SK-N-SH treated with all-trans-retinoic acid at 6 μM for 48 hours (cell line): Measurements from ENCODE around the gene NPY1R.

Source experiments
- ATAC-seq: fragments of 200-7000 bp; cut with Tn5 transposase; 3 replicates; pipeline ENCODE4 v1.9.1; 2020; ENCODE audit warnings: mild to moderate bottlenecking, moderate library complexity
- ARNTL ChIP-seq: fragments of 450-650 bp; formaldehyde crosslinking; IDR thresholded peaks from 2 replicates; pipeline ENCODE4 v1.5.0; 2020; ENCODE audit warnings: low read depth, mild to moderate bottlenecking, moderate library complexity, borderline replicate concordance
- BACH2 ChIP-seq: fragments of 250-450 bp; sonication (Bioruptor Pico); IDR thresholded peaks from 2 replicates; pipeline ENCODE4 v1.9.0; 2021; ENCODE audit warnings: mild to moderate bottlenecking, borderline replicate concordance
- CREB5 ChIP-seq: fragments of 250-450 bp; sonication (Bioruptor Pico); IDR thresholded peaks from 2 replicates; pipeline ENCODE4 v1.5.1; 2020; ENCODE audit warnings: low read depth, mild to moderate bottlenecking, moderate library complexity
- CSDC2 ChIP-seq: fragments of 250-450 bp; sonication (Bioruptor Pico); IDR thresholded peaks from 2 replicates; pipeline ENCODE4 v1.5.0; 2020; ENCODE audit warnings: mild to moderate bottlenecking, moderate library complexity
- ESRRG ChIP-seq: fragments of 250-450 bp; sonication (Bioruptor Pico); IDR thresholded peaks from 2 replicates; pipeline ENCODE4 v1.6.1; 2021; ENCODE audit warnings: mild to moderate bottlenecking
- GLIS3 ChIP-seq: fragments of 250-450 bp; sonication (Bioruptor Pico); IDR thresholded peaks from 2 replicates; pipeline ENCODE4 v1.5.0; 2020; ENCODE audit warnings: mild to moderate bottlenecking, moderate library complexity
- ISL1 ChIP-seq: fragments of 250-450 bp; sonication (Bioruptor Pico); IDR thresholded peaks from 2 replicates; pipeline ENCODE4 v2.1.2; 2022; ENCODE audit warnings: mild to moderate bottlenecking, moderate library complexity
- OSR1 ChIP-seq: fragments of 250-450 bp; sonication (Bioruptor Pico); IDR thresholded peaks from 2 replicates; pipeline ENCODE4 v1.8.0; 2022; ENCODE audit warnings: moderate library complexity, mild to moderate bottlenecking, inconsistent platforms
- PATZ1 ChIP-seq: fragments of 250-450 bp; sonication (Bioruptor Pico); IDR thresholded peaks from 2 replicates; pipeline ENCODE4 v1.8.0; 2020; ENCODE audit warnings: mild to moderate bottlenecking, moderate library complexity, borderline replicate concordance
- POU6F1 ChIP-seq: fragments of 250-450 bp; sonication (Bioruptor Pico); IDR thresholded peaks from 2 replicates; pipeline ENCODE4 v1.8.0; 2021; ENCODE audit warnings: low read depth, mild to moderate bottlenecking, moderate library complexity, borderline replicate concordance
- PPARA ChIP-seq: fragments of 250-450 bp; sonication (Bioruptor Pico); IDR thresholded peaks from 2 replicates; pipeline ENCODE4 v1.5.0; 2020; ENCODE audit warnings: mild to moderate bottlenecking, borderline replicate concordance
- RARB ChIP-seq: fragments of 250-450 bp; sonication (Bioruptor Pico); IDR thresholded peaks from 2 replicates; pipeline ENCODE4 v1.8.0; 2021; ENCODE audit warnings: mild to moderate bottlenecking, moderate library complexity
- SNAI2 ChIP-seq: fragments of 250-450 bp; sonication (Bioruptor Pico); IDR thresholded peaks from 2 replicates; pipeline ENCODE4 v1.5.0; 2020; ENCODE audit warnings: mild to moderate bottlenecking, moderate library complexity
- TCF4 ChIP-seq: fragments of 250-450 bp; sonication (Bioruptor Pico); IDR thresholded peaks from 2 replicates; pipeline ENCODE4 v1.8.0; 2021; ENCODE audit warnings: mild to moderate bottlenecking, moderate library complexity, borderline replicate concordance
- TOX ChIP-seq: fragments of 250-450 bp; sonication (Bioruptor Pico); IDR thresholded peaks from 2 replicates; pipeline ENCODE4 v1.8.0; 2021; ENCODE audit warnings: mild to moderate bottlenecking, moderate library complexity, borderline replicate concordance
- TSHZ2 ChIP-seq: fragments of 250-450 bp; sonication (Bioruptor Pico); IDR thresholded peaks from 2 replicates; pipeline ENCODE4 v1.5.0; 2020; ENCODE audit warnings: mild to moderate bottlenecking, moderate library complexity
- ZC3H10 ChIP-seq: fragments of 250-450 bp; sonication (Bioruptor Pico); IDR thresholded peaks from 2 replicates; pipeline ENCODE4 v1.5.1; 2021; ENCODE audit warnings: mild to moderate bottlenecking, moderate library complexity
- ZFP3 ChIP-seq: fragments of 250-450 bp; sonication (Bioruptor Pico); IDR thresholded peaks from 2 replicates; pipeline ENCODE4 v1.5.0; 2020; ENCODE audit warnings: mild to moderate bottlenecking, moderate library complexity
- ZFP30 ChIP-seq: fragments of 450-650 bp; formaldehyde crosslinking; IDR thresholded peaks from 2 replicates; pipeline ENCODE4 v1.5.0; 2022; ENCODE audit warnings: mild to moderate bottlenecking, moderate library complexity
- ZNF565 ChIP-seq: fragments of 450-650 bp; formaldehyde crosslinking; conservative IDR thresholded peaks from 2 replicates; pipeline ENCODE4 v1.5.0; 2020; ENCODE audit warnings: low read depth, mild to moderate bottlenecking, moderate library complexity
- ZNF70 ChIP-seq: fragments of 450-650 bp; formaldehyde crosslinking; IDR thresholded peaks from 2 replicates; pipeline ENCODE4 v1.5.0; 2020; ENCODE audit warnings: mild to moderate bottlenecking, moderate library complexity
- ZNF8 ChIP-seq: fragments of 450-650 bp; formaldehyde crosslinking; IDR thresholded peaks from 2 replicates; pipeline ENCODE4 v1.5.0; 2020; ENCODE audit warnings: mild to moderate bottlenecking, moderate library complexity

The NPY1R gene

GRCh38 chr4:163317110-163317509 lies 15.3 kb downstream of the NPY1R start:
- TF ChIP-seq ZNF565 (CRISPR knock-in tag) (no peak), ZNF70 (CRISPR knock-in tag) (no peak), CREB5 (CRISPR knock-in tag) (no peak), POU6F1 (CRISPR knock-in tag) (no peak), SNAI2 (CRISPR knock-in tag) (no peak), BACH2 (CRISPR knock-in tag) (no peak)
- no peak for ATAC-seq

- no peak for TF ChIP-seq ZFP3
- TF ChIP-seq ESRRG (CRISPR knock-in tag), result no peak
- TF ChIP-seq TOX (CRISPR knock-in tag), result no peak
- no peak for TF ChIP-seq PPARA (CRISPR knock-in tag)
- no peak for TF ChIP-seq ZC3H10
- no peak for TF ChIP-seq ZNF565 (CRISPR knock-in tag)
- TF ChIP-seq ZNF8, result no peak
- no peak for ATAC-seq
Measured at GRCh38 chr4:163309466-163309865, 22.9 kb downstream of the NPY1R start.

GRCh38 chr4:163303069-163303468 lies 29.3 kb downstream of the NPY1R start:
- no peak for ATAC-seq
- no peak for TF ChIP-seq PPARA (CRISPR knock-in tag)
- TF ChIP-seq, all 23 proteins: peak for 0

- ATAC-seq, result no peak
- TF ChIP-seq ZNF8, result no peak
- TF ChIP-seq GLIS3, result no peak
- TF ChIP-seq PPARA (CRISPR knock-in tag), result no peak
- no peak for TF ChIP-seq TCF4 (CRISPR knock-in tag)
- no peak for TF ChIP-seq ZNF565 (CRISPR knock-in tag)
- TF ChIP-seq OSR1, result no peak
- no peak for TF ChIP-seq ISL1 (CRISPR knock-in tag)
- TF ChIP-seq RARB, result no peak
- no peak for TF ChIP-seq PATZ1 (CRISPR knock-in tag)
- TF ChIP-seq ZFP3, result no peak
- TF ChIP-seq ARNTL (CRISPR knock-in tag), result no peak
- TF ChIP-seq POU6F1 (CRISPR knock-in tag), result no peak
- no peak for TF ChIP-seq ZC3H10
- no peak for TF ChIP-seq CSDC2 (CRISPR knock-in tag)
- TF ChIP-seq TOX (CRISPR knock-in tag), result no peak
- TF ChIP-seq SNAI2 (CRISPR knock-in tag), result no peak
- TF ChIP-seq CREB5 (CRISPR knock-in tag), result no peak
Measured at GRCh38 chr4:163300445-163300844, 32.0 kb downstream of the NPY1R start.

- ATAC-seq, result no peak
- TF ChIP-seq BACH2 (CRISPR knock-in tag), result no peak
- TF ChIP-seq RARB, result no peak
- TF ChIP-seq ESRRG (CRISPR knock-in tag), result no peak
- no peak for TF ChIP-seq TCF4 (CRISPR knock-in tag)
- TF ChIP-seq ZNF70 (CRISPR knock-in tag), result no peak
- TF ChIP-seq ZFP30 (CRISPR knock-in tag), result no peak
- TF ChIP-seq GLIS3, result no peak
- no peak for TF ChIP-seq ZC3H10
- TF ChIP-seq POU6F1 (CRISPR knock-in tag), result no peak
- no peak for TF ChIP-seq ZNF565 (CRISPR knock-in tag)
- TF ChIP-seq TSHZ2, result no peak
Measured at GRCh38 chr4:163295138-163295537, 37.3 kb downstream of the NPY1R start.
